GM18870 (cell line): Measurements from ENCODE around the gene E2F1.
"Not testable (repeated sequence)": the region's sequence is repeated elsewhere in the genome, so short reads cannot be mapped to it uniquely, and the experiment has no call there.

Experiments
- ATAC-seq: cut with Tn5 transposase; IDR thresholded peaks from one replicate; pipeline ENCODE4 v1.9.1; 2021; ENCODE audit warnings: moderate library complexity; ENCODE audit not compliant: unreplicated experiment

Gene E2F1

GRCh38 chr20:33659341-33660034, 26.7 kb downstream of the E2F1 start:
- ATAC-seq = no peak

- no peak for ATAC-seq
Observed at GRCh38 chr20:33658929-33659328, 27.3 kb downstream of the E2F1 start.

- ATAC-seq = no peak
Observed at GRCh38 chr20:33658510-33658909, 27.7 kb downstream of the E2F1 start.

GRCh38 chr20:33657704-33658095, 28.5 kb downstream of the E2F1 start:
- ATAC-seq = no peak

GRCh38 chr20:33656783-33657703, 29.1 kb downstream of the E2F1 start:
- no peak for ATAC-seq

GRCh38 chr20:33656010-33656782, 30.0 kb downstream of the E2F1 start:
- no peak for ATAC-seq

GRCh38 chr20:33655164-33655563, 31.0 kb downstream of the E2F1 start:
- ATAC-seq = no peak

- no peak for ATAC-seq
Observed at GRCh38 chr20:33654680-33655161, 31.5 kb downstream of the E2F1 start.

- no peak for ATAC-seq
Observed at GRCh38 chr20:33653900-33654596, 32.1 kb downstream of the E2F1 start.

GRCh38 chr20:33653218-33653899, 32.8 kb downstream of the E2F1 start:
- no peak for ATAC-seq

GRCh38 chr20:33651562-33652048, 34.6 kb downstream of the E2F1 start:
- no peak for ATAC-seq

- no peak for ATAC-seq
Observed at GRCh38 chr20:33650753-33651561, 35.2 kb downstream of the E2F1 start.

GRCh38 chr20:33650111-33650752, 36.0 kb downstream of the E2F1 start:
- ATAC-seq = no peak

- no peak for ATAC-seq
Observed at GRCh38 chr20:33649201-33649681, 36.9 kb downstream of the E2F1 start.

- ATAC-seq = no peak
Observed at GRCh38 chr20:33648396-33649004, 37.7 kb downstream of the E2F1 start.

- ATAC-seq = no peak
Observed at GRCh38 chr20:33647603-33648395, 38.4 kb downstream of the E2F1 start.

GRCh38 chr20:33646959-33647602, 39.1 kb downstream of the E2F1 start:
- ATAC-seq = not testable (repeated sequence)
